BJ (cell line): ENCODE measurements around the gene MAP2K1. TPM values are rescaled to one million over a fixed set of nuclear protein-coding genes. Genes with fewer than 3 reads are reported as not detected.
"Not testable (repeated sequence)": the region's sequence is repeated elsewhere in the genome, so short reads cannot be mapped to it uniquely, and the experiment has no call there.

Experiments used
- CTCF ChIA-PET: fragments of 350-600 bp; formaldehyde crosslinking; extraction: SDS; loops from one replicate; lab custom pipeline; 2021; ENCODE audit warnings: antibody characterized with exemption, inconsistent platforms; lab: Yijun Ruan, JAX
- POLR2A ChIA-PET: fragments of 300-600 bp; sonication (Branson Sonifier 250); formaldehyde crosslinking; extraction: SDS; loops from one replicate; lab custom pipeline; 2021; ENCODE audit warnings: antibody characterized with exemption; lab: Charles Lee
- DNase-seq: peaks from one replicate; pipeline ENCODE4 v3.0.0-alpha.2; 2011; ENCODE audit warnings: low read depth
- H3K27me3 ChIP-seq: 2 replicates; pipeline ENCODE4 v1.6.0; 2011; ENCODE audit warnings: low read length; ENCODE audit not compliant: control insufficient read depth, insufficient read depth
- H3K36me3 ChIP-seq: 2 replicates; pipeline ENCODE4 v1.5.1; 2011; ENCODE audit warnings: low read length; ENCODE audit not compliant: control insufficient read depth, insufficient read depth
- H3K4me3 ChIP-seq: 2 replicates; pipeline ENCODE4 v1.5.1; 2011; ENCODE audit warnings: low read depth, mild to moderate bottlenecking, control low read depth, low read length
- CTCF ChIP-seq: IDR thresholded peaks from 2 replicates; pipeline ENCODE4 v1.5.1; 2011; ENCODE audit warnings: low read depth, mild to moderate bottlenecking, control low read depth, inconsistent platforms, low read length, moderate library complexity; ENCODE audit not compliant: insufficient read depth
- polyA minus RNA-seq: library from RNA; depleted of rRNA, polyadenylated mRNA; stranded (reverse); fragments of >200 nt; gene quantifications from 2 replicates; pipeline ENCODE4 v1.2.3, GENCODE V29; 2011; rRNA and poly(A)+ RNA removed
- polyA plus RNA-seq: library from polyadenylated mRNA; depleted of rRNA; stranded (reverse); fragments of >200 nt; gene quantifications from 2 replicates; pipeline ENCODE4 v1.2.3, GENCODE V29; 2011; rRNA removed

The MAP2K1 gene
- polyA plus RNA-seq (19.0 and 21.8 TPM in 2 replicates), polyA minus RNA-seq (10.7 and 15.7 TPM in 2 replicates)

- DNase-seq: peak; percentile 75
- no peaks in the 10 kb centered on the region for H3K27me3 ChIP-seq
- peak; percentile 88 for TF ChIP-seq CTCF
- POLR2A ChIA-PET: interaction anchor here (0.6 to 1.4 kb wide), 4 partner anchors 30 to 112 kb away, joined by 4 to 14 read pairs (median 5); no protein-coding TSS in a partner anchor
- H3K36me3 ChIP-seq: no peaks in the 10 kb centered on the region
- peak within 1 kb of the TSS; percentile 86 for H3K4me3 ChIP-seq
- CTCF ChIA-PET: interaction anchor here (0.7 to 6.9 kb wide), 11 partner anchors 16 to 113 kb away, joined by 3 to 82 read pairs (median 3); partner anchors contain the start of genes SNAPC5 and TIPIN
Observed at GRCh38 chr15:66386204-66387123, at the start of gene MAP2K1. TSS of gene MAP2K1 (plus strand) at chr15:66386912. CDS start at chr15:66387348, 436 bp downstream.

GRCh38 chr15:66348530-66348929, 38.2 kb upstream of the MAP2K1 start:
- POLR2A ChIA-PET, DNase-seq, H3K27me3 ChIP-seq, H3K4me3 ChIP-seq, CTCF ChIA-PET, H3K36me3 ChIP-seq: not testable (repeated sequence)

- ChIA-PET POLR2A (interaction anchor here (0.5 to 0.7 kb wide), 4 partner anchors 31 to 894 kb away, joined by 3 to 7 read pairs (median 4); partner anchors contain the start of gene MAP2K1), CTCF (interaction anchor here (1.5 kb wide), 1 partner anchor 31 kb away, joined by 3 read pairs; the partner anchor contains the start of gene MAP2K1)
- no peak for TF ChIP-seq CTCF
- no peak for DNase-seq
- Histone ChIP-seq H3K4me3 (peak overlapping the region; percentile 74), H3K36me3 (no peaks in the 10 kb centered on the region), H3K27me3 (no peaks in the 10 kb centered on the region)
Observed at GRCh38 chr15:66356077-66356358, 30.7 kb upstream of the MAP2K1 start.

- POLR2A ChIA-PET: interaction anchor here (0.5 to 0.7 kb wide), 4 partner anchors 30 to 895 kb away, joined by 3 to 7 read pairs (median 4); partner anchors contain the start of gene MAP2K1
Observed at GRCh38 chr15:66356359-66357236, 30.1 kb upstream of the MAP2K1 start, which contains the start of gene TIPIN. TSS of gene TIPIN (minus strand) at chr15:66356685. CDS start at chr15:66352947, 3,738 bp downstream.

More at GRCh38 chr15:66356359-66357236, 30.1 kb upstream of the MAP2K1 start, which contains the start of gene TIPIN:
- peak; percentile 71 for DNase-seq
- TF ChIP-seq CTCF: no peak
- Histone ChIP-seq H3K27me3 (no peaks in the 10 kb centered on the region), H3K36me3 (no peaks in the 10 kb centered on the region), H3K4me3 (peak within 1 kb of the TSS; percentile 74)
- CTCF ChIA-PET: interaction anchor here (0.6 to 1.5 kb wide), 3 partner anchors 30 to 141 kb away, joined by 3 to 4 read pairs (median 3); partner anchors contain the start of genes MAP2K1 and SNAPC5
